Germinal center (tissue), 1 donor: Measurements from ENCODE around the gene ATOX1.
A peak's percentile ranks its signal among the peaks of the same experiment; 100 is the strongest.

ENCODE experiments used
- DNase-seq: peaks from one replicate; pipeline ENCODE4 v3.0.0; 2012; ENCODE audit warnings: mixed read lengths, low spot score

The ATOX1 gene

DNA sequence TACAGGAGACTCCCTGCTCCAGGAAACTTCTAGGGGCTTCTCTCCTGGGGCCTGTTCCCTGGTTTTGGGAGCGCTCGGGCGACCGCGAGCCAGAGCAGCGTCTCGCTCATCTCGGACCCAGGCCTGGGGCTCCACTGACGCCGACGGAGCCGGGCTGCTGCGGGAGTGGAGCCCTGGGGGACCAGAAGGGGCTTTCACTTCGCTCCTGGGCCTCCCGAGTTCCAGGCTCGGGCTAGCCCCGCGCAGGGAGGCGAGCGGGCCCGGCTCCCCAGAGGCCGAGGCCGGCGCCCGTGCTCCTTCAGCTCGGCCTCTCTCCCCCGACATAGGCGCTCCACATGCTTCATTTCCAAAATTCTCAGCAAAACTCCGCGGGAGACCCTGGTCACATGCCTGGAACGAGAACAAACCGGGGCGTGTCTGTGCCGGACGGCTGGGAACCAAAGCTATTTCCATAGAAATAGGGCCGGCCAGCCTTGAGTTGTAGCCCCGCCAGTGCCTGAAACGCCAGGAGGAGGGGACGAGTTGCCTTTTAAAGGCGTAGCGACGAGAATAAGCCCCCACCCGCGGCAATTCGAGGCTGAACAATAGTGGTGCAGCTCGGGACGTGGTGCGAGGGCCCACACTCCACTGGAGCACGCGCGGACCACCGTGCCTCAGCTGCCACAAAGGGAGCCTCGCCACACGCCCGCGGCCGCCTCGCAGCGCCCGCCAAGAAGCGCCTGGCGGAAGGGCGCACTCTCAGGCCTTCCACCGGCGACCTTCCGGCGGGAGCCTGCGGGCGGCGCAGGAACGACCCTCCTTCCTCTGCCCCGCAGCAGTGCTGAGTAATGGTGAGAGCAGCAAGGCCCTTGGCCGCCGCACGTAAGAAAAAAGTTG is 12.2 kb upstream of the ATOX1 start:
- peak; percentile 59 for DNase-seq

DNA sequence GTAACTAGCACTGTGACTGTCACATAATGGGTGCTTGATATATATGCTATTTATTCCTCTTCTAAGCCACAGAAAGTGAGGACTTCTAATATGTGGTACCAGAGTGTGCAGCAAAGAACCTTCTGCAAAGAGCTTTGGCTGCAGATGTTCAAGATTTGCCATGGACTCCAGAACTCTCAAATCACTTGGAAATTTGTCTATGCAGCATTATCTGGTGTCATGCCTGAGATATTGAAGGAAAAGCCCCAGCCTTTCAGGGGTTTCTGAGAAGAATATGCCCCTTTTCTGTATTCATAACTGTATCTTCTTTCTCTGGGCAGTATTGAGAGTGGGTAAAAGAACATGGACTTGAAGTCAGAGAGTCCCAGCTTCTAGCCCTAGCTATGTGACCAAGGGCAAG is 8.5 kb upstream of the ATOX1 start:
- no peak for DNase-seq

- DNase-seq = no peak
Observed at GRCh38 chr5:151764801-151765200, 6.4 kb upstream of the ATOX1 start.

DNA sequence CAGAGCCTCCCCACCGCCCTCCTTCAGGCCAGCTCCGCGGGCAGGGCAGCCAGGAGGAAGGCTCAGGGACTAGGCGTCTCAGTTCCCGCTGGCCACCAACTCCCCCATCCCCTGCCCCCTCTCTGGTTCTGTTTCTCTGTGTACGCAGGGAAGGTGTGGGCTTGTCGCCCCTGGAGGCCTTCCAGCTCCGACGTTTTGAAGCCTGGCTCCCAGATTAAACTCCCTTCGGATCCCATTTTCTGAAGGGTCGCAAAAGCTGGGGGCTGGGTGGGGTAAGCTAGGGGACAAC is 346 bp downstream of the ATOX1 start:
- DNase-seq = peak; percentile 28

- DNase-seq = peak; percentile 35
Observed at GRCh38 chr5:151757233-151758140, 944 bp downstream of the ATOX1 start.

DNA sequence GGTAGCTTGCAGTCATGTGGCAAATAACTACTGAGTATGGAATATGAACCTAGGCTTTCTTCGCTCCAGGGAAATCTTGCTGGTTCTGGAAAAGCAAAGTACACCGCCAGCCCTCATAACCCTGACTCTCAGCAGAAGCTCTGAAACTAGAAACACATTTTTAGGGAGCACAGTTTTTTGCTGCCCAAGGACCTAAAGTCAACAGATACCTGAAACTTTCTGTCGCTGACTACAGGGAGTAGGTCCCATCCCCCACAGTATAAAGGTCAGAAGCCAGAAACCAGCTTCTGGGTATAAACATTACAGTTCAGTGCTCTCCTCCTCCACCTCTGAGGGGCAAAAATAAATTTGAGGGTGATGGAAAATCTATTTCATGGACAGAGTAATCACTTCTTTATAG is 3.0 kb downstream of the ATOX1 start:
- no peak for DNase-seq

GRCh38 chr5:151751593-151751992 is 6.8 kb downstream of the ATOX1 start:
- no peak for DNase-seq

GRCh38 chr5:151751091-151751490 is 7.3 kb downstream of the ATOX1 start:
- no peak for DNase-seq

DNA sequence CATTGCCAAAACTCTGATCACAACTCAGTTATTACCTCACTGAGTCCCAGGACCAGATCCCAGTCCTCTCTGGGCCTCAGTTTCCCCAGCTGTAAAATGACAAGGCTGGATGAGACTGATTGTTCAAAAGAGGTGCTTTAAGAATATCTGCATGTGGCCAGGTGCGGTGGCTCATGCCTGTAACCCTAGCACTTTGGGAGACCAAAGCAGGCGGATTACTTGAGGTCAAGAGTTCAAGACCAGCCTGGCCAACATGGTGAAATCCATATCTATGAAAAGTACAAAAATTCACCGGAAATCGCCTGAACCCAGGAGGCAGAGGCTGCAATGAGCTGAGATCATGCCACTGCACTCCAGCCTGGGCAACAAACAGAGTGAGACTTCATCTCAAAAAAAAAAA is 8.3 kb downstream of the ATOX1 start:
- DNase-seq = no peak

DNA sequence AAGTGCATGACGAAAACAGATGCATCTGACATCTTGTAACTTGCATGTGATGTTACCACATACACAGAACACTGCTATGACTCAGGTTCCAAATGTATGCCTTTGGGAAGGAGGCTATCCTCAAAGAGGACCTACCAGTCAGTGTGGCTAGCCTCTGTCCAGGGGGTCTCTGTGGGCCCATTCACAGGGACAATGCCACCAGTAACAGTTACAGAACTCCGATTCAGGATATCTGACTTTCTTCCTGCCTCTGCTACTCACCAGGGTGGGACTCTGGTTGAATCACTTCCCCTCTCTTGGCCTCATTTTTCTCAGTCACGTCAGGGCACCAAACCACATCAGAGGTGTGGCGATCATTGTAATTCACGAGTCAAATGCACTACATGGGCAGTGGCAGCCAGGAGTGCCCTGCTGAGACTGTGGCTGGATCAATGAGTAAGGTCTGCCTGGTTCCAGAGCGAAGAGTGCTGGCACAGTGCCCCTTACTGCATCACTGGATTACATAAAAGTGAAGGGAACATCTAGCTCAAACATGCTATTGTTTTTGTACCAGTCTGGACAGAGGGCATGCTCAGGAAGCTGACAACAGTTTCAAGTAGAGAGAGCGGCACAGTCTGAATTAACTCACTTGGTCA is 13.2 kb downstream of the ATOX1 start:
- no peak for DNase-seq

- DNase-seq = no peak
Observed at GRCh38 chr5:151743530-151743929, 14.9 kb downstream of the ATOX1 start.

DNA sequence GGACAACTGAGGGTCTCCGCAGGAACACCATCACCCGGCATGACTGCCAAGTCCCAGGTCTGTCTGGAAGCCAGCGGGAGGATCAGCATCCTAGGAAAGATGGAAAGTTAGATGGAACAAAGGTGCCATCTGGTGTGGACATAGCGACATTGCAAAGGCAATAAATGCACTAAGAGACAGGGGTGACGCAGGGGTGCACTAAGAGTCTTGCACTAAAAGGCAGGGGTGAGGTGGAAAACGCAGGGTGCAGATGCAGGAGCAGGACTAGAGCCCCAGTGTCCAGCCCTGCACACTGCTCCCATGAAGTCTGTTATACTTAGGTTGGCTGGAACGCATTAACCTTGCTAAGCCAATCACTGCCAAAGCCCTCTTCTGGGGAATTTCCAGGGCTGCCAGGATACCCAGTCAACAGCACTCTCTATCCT is 15.5 kb downstream of the ATOX1 start:
- DNase-seq = no peak

DNA sequence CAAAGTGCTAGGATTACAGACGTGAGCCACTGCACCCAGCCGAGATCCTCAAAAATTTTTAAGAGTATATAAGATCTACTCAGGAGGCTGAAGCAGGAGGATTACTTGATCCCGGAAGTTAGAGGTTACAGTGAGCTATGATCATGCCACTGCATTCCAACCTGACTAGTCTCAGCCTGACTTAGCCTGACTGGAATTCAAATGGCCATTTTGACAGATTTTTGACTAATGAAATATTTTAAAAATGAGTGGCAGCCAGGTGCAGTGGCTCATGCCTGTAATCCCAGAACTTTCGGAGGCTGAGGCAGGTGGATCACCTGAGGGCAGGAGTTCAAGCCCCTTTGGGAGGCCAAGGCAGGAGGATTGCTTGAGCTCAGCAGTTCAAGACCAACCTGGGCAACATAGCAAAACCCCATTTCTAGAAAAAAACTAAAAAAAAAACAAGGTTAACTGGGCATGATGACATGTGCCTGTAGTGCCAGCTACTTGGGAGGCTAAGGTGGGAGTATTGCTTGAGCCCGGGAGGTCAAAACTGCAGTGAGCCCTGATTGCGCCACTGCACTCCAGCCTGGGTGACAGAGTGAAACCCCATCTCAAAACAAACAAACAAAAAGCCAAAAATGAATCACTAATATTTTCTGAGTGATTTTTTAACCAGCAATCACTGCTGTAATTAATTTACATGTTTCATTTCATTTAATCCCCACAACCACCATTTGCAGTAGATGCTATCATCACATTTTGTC is 16.6 kb downstream of the ATOX1 start:
- no peak for DNase-seq

- DNase-seq = no peak
Observed at GRCh38 chr5:151740958-151741373, 17.5 kb downstream of the ATOX1 start.

DNA sequence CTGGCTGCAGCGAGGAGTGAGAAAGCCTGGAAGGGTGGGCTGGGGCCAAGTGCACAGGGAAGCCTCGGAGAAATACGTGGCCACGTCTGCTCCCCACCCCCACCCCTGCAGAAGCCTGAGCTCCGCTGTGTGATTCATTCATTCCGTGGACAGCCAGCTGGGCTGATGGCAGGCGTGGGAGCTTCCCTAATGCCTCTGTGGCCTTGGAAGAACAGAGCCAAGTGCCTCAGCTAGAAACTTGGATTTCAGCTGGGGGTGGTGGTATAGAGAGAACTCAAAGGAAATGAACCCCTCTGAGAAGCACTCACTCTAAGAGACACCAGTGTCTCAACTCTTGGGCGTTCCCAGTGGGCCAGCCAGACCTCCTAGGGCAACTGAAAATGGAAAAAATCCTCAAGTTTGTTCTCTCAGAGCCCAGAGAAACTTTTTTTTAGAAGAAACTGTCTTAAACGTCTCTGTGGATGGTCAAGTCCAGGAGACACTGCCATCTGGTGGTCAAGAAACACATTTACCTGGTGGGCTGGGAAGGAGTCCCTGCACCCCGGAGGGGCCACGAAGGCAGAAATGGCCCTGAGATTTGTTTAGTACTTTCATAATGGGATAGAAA is 18.0 kb downstream of the ATOX1 start:
- peak; percentile 79 for DNase-seq

- no peak for DNase-seq
Observed at GRCh38 chr5:151739939-151740335, 18.5 kb downstream of the ATOX1 start.

DNA sequence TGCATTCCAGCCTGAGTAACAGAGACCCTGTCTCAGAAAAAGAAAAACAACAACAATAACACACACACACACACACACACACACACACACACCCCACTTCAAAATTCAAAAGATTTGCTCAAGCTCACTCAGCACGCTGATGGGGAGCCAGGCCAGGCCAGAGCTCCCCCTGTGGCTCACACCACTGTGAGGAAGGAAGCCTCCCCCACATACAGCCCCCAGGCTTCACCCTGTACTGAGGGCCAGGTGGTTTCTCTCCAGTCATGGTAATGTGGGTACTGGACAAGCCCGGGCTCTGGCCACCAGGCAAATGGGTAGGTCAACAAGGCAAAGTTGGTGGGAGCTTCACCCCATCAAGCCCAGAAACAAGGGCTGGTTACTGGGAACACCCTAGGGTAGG is 19.0 kb downstream of the ATOX1 start:
- DNase-seq = no peak

DNA sequence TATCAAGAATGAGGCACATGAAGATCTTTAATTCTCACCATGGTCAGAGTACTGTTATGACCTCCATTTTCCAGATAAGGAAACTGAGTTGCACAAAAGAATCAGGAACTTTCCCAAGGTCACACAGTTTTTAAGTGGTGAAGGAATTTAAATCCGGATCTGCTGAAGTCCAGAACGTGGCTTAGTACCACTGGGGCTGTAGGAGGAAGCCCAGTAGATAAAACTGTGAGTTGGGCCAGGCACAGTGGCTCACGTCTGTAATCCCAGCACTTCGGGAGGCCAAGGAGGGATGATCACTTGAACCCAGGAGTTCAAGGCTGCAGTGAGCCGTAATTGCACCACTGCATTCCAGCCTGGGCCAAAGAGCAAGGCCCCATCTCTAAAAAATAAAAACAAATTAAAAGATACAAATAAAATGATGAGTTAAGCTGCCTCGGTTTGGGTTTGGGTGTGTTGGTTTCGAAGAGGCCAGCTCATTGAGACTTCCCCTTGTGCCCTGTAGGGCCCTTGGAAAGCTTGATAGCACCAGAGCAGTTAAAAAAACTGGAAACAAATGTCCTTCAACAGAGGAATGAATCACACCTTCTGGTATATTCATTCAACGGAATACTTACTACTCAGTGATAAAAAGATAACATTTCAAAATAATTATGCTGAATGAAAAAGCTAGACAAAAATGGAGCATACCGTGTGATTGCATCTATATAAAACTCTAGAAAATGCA is 20.1 kb downstream of the ATOX1 start:
- DNase-seq = no peak

GRCh38 chr5:151737431-151737830 is 21.0 kb downstream of the ATOX1 start:
- no peak for DNase-seq

GRCh38 chr5:151735646-151736045 is 22.8 kb downstream of the ATOX1 start:
- DNase-seq = no peak

- no peak for DNase-seq
Observed at GRCh38 chr5:151734064-151734408, 24.4 kb downstream of the ATOX1 start.
